Nephron progenitor cell (in vitro differentiated cells): ENCODE results near the gene WBP11.

Experiments used
- DNase-seq: peaks from one replicate; pipeline ENCODE4 v3.0.0; 2021
- H3K27ac Mint-ChIP-seq: 2 replicates; pipeline ENCODE4 v1.8.0; 2021; ENCODE audit warnings: mild to moderate bottlenecking, moderate library complexity, mixed read lengths
- H3K27me3 Mint-ChIP-seq: 2 replicates; pipeline ENCODE4 v1.8.0; 2021; ENCODE audit warnings: mild to moderate bottlenecking, low read depth, mixed read lengths; ENCODE audit not compliant: poor library complexity
- H3K36me3 Mint-ChIP-seq: 2 replicates; pipeline ENCODE4 v1.8.0; 2021; ENCODE audit warnings: low read depth, mixed read lengths
- H3K4me1 Mint-ChIP-seq: 2 replicates; pipeline ENCODE4 v1.8.0; 2021; ENCODE audit warnings: mixed read lengths
- H3K4me3 Mint-ChIP-seq: 2 replicates; pipeline ENCODE4 v1.8.0; 2021; ENCODE audit warnings: mild to moderate bottlenecking, moderate library complexity, mixed read lengths
- H3K9me3 Mint-ChIP-seq: 2 replicates; pipeline ENCODE4 v1.8.0; 2021; ENCODE audit warnings: mild to moderate bottlenecking, moderate library complexity, mixed read lengths
- CTCF ChIP-seq: fragments of 200-600 bp; sonication (generic); IDR thresholded peaks from 2 replicates; pipeline ENCODE4 v1.5.0; 2021; ENCODE audit warnings: antibody characterized with exemption

WBP11 gene

GRCh38 chr12:14779834-14780233 is 23.4 kb downstream of the WBP11 start:
- DNase-seq = no peak
- Mint-ChIP-seq H3K36me3 (peaks cover 1% of the 10 kb centered on the region), H3K27ac (no peak overlapping the region), H3K27me3 (no peaks in the 10 kb centered on the region), H3K4me1 (peaks cover 36% of the 10 kb centered on the region), H3K9me3 (no peaks in the 10 kb centered on the region), H3K4me3 (no peak overlapping the region)
- no peak for TF ChIP-seq CTCF

- no peak for TF ChIP-seq CTCF
- DNase-seq = no peak
- H3K9me3 Mint-ChIP-seq = peaks cover under 1% of the 10 kb centered on the region
- no peak overlapping the region for H3K27ac Mint-ChIP-seq
- H3K4me1 Mint-ChIP-seq = peaks cover 48% of the 10 kb centered on the region
- peaks cover 6% of the 10 kb centered on the region for H3K27me3 Mint-ChIP-seq
- H3K36me3 Mint-ChIP-seq = no peaks in the 10 kb centered on the region
- H3K4me3 Mint-ChIP-seq = no peak overlapping the region
Observed at GRCh38 chr12:14777271-14777670, 26.0 kb downstream of the WBP11 start.

- Mint-ChIP-seq H3K9me3 (peaks cover 4% of the 10 kb centered on the region), H3K4me3 (peak overlapping the region; percentile 99), H3K27ac (no peak overlapping the region), H3K36me3 (no peaks in the 10 kb centered on the region), H3K4me1 (peaks cover 56% of the 10 kb centered on the region), H3K27me3 (peaks cover 6% of the 10 kb centered on the region)
- DNase-seq = no peak
- TF ChIP-seq CTCF = no peak
Observed at GRCh38 chr12:14776236-14776961, 26.9 kb downstream of the WBP11 start.

- peaks cover 56% of the 10 kb centered on the region for H3K4me1 Mint-ChIP-seq
- H3K27ac Mint-ChIP-seq = no peak overlapping the region
Observed at GRCh38 chr12:14775636-14775980, 27.7 kb downstream of the WBP11 start.

GRCh38 chr12:14774906-14775635 is 28.2 kb downstream of the WBP11 start:
- DNase-seq = peak; percentile 55
- Mint-ChIP-seq H3K9me3 (peaks cover 4% of the 10 kb centered on the region), H3K27me3 (peaks cover 6% of the 10 kb centered on the region), H3K4me3 (peak overlapping the region; percentile 99), H3K4me1 (peaks cover 58% of the 10 kb centered on the region), H3K36me3 (no peaks in the 10 kb centered on the region), H3K27ac (peak overlapping the region; percentile 99)
- no peak for TF ChIP-seq CTCF

More at GRCh38 chr12:14775636-14775980, 27.7 kb downstream of the WBP11 start:
- Mint-ChIP-seq H3K27me3 (peaks cover 6% of the 10 kb centered on the region), H3K9me3 (peaks cover 4% of the 10 kb centered on the region), H3K36me3 (no peaks in the 10 kb centered on the region), H3K4me3 (peak overlapping the region; percentile 99)
- TF ChIP-seq CTCF = no peak
- DNase-seq = no peak
